Gastroesophageal sphincter (tissue), 3 donors: ENCODE measurements around the gene NHEJ1.

Experiments used
- CTCF ChIP-seq, 4 experiments: fragments of 200-600 bp in 2 of 4; fragments of 450-650 bp in 2 of 4; sonication (generic) in 1 of 4; IDR thresholded peaks; one replicate each; pipeline ENCODE4 v1.5.1; 2017 to 2019; ENCODE audit warnings: antibody characterized with exemption in 4 of 4, mild to moderate bottlenecking in 2 of 4, moderate library complexity in 2 of 4
- EP300 ChIP-seq: sonication (generic); formaldehyde crosslinking; IDR thresholded peaks from one replicate; pipeline ENCODE4 v1.6.1; 2017; ENCODE audit warnings: antibody characterized with exemption, mild to moderate bottlenecking
- POLR2A ChIP-seq, 2 donors: fragments of 450-650 bp; IDR thresholded peaks; one replicate each; pipeline ENCODE4 v1.6.1; 2017; ENCODE audit warnings: antibody characterized with exemption in 2 of 2, mild to moderate bottlenecking in 2 of 2, moderate library complexity in 1 of 2

DNA sequence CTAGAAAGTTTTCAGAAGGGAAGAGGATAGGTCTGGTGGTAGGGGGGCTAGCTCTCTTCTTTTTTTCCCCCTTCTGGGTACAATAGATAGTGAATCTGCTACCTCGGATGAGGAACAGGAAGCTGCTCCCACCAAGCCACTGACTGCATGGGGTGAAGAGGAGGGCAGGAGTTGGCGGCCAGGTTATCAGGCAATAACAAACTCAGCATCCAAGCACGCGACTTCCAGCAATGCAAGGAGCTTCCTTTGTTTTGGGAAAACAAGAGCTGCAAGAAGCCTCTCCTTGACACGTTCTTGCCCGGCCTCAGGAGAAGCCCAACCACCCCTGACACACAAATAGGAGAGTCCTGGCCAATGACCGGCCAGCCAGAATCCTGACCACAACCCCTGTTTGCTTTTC, 32.2 kb downstream of the NHEJ1 start:
- no peak for TF ChIP-seq EP300
- TF ChIP-seq CTCF (IDR thresholded peaks at IDR 0.05) = no peak
- no peak for TF ChIP-seq POLR2A (IDR thresholded peaks at IDR 0.05)
